ENCODE results near the gene BTF3L4.

Gene BTF3L4

DNA sequence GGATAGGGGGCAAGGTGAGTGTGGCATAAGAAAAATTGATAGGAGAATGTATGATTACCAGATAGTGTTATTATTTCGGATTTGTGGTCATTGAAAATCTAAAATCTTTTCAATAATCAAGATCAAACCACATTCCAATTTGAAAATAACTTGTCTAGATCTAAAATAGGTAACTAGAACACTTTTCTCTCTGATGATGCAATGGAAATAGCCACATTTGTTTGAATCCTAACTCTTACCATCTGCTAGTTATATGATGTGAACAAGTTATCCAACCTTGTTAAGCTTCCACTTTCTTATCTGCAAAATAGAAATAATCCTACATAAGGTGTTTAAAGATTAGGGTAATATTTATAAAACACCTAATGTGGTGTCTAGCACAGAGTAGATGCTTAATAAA lies 3.8 kb downstream of the BTF3L4 start:
- Histone ChIP-seq H3K27ac (replicated peaks) (no peak overlapping the region), H3K27me3 (ENCODE audit: insufficient read depth, poor library complexity, severe bottlenecking) (no peaks in the 10 kb centered on the region), H3K4me3 (replicated peaks; ENCODE audit: insufficient read depth, low read length) (no peak overlapping the region)
- DNase-seq (ENCODE audit: low read depth in 1 of 2, low spot score in 1 of 2) = no peak
- TF ChIP-seq GABPA (IDR thresholded peaks at IDR 0.05; ENCODE audit: low read depth) = no peak
- TF ChIP-seq, protein P1, sequence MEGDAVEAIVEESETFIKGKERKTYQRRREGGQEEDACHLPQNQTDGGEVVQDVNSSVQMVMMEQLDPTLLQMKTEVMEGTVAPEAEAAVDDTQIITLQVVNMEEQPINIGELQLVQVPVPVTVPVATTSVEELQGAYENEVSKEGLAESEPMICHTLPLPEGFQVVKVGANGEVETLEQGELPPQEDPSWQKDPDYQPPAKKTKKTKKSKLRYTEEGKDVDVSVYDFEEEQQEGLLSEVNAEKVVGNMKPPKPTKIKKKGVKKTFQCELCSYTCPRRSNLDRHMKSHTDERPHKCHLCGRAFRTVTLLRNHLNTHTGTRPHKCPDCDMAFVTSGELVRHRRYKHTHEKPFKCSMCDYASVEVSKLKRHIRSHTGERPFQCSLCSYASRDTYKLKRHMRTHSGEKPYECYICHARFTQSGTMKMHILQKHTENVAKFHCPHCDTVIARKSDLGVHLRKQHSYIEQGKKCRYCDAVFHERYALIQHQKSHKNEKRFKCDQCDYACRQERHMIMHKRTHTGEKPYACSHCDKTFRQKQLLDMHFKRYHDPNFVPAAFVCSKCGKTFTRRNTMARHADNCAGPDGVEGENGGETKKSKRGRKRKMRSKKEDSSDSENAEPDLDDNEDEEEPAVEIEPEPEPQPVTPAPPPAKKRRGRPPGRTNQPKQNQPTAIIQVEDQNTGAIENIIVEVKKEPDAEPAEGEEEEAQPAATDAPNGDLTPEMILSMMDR (IDR thresholded peaks at IDR 0.05; ENCODE audit: insufficient read depth, low read length) = no peak
- TF ChIP-seq, protein P2, sequence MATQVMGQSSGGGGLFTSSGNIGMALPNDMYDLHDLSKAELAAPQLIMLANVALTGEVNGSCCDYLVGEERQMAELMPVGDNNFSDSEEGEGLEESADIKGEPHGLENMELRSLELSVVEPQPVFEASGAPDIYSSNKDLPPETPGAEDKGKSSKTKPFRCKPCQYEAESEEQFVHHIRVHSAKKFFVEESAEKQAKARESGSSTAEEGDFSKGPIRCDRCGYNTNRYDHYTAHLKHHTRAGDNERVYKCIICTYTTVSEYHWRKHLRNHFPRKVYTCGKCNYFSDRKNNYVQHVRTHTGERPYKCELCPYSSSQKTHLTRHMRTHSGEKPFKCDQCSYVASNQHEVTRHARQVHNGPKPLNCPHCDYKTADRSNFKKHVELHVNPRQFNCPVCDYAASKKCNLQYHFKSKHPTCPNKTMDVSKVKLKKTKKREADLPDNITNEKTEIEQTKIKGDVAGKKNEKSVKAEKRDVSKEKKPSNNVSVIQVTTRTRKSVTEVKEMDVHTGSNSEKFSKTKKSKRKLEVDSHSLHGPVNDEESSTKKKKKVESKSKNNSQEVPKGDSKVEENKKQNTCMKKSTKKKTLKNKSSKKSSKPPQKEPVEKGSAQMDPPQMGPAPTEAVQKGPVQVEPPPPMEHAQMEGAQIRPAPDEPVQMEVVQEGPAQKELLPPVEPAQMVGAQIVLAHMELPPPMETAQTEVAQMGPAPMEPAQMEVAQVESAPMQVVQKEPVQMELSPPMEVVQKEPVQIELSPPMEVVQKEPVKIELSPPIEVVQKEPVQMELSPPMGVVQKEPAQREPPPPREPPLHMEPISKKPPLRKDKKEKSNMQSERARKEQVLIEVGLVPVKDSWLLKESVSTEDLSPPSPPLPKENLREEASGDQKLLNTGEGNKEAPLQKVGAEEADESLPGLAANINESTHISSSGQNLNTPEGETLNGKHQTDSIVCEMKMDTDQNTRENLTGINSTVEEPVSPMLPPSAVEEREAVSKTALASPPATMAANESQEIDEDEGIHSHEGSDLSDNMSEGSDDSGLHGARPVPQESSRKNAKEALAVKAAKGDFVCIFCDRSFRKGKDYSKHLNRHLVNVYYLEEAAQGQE (IDR thresholded peaks at IDR 0.05; ENCODE audit: insufficient replicate concordance, low read depth) = no peak
- TF ChIP-seq SPI1 (IDR thresholded peaks at IDR 0.05; ENCODE audit: borderline replicate concordance, low read depth) = no peak
- no peak for TF ChIP-seq POLR2AphosphoS5 (IDR thresholded peaks at IDR 0.05; ENCODE audit: low read depth)

DNA sequence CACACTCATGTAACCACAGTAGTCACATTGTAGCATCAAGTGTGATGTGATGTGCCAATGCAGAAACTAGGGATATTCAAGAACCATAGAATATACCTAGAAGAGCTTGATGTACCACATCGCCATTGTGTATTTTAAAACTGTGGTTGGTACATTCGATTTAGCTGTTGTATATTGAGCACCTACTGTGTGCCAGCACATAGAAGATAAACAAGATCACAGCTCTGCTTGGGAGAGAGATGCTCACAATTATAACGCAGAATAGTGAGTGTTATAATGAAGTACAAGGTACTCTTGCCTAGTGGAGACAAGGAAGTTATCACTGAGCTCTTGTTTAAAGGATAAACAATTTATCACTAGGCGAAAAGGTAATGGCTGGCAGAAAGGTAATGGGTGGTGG lies 4.7 kb downstream of the BTF3L4 start:
- no peaks in the 10 kb centered on the region for H3K27me3 ChIP-seq (ENCODE audit: insufficient read depth, poor library complexity, severe bottlenecking)
- no peak overlapping the region for H3K27ac ChIP-seq (replicated peaks)
- DNase-seq (ENCODE audit: low read depth in 1 of 2, low spot score in 1 of 2) = no peak

DNA sequence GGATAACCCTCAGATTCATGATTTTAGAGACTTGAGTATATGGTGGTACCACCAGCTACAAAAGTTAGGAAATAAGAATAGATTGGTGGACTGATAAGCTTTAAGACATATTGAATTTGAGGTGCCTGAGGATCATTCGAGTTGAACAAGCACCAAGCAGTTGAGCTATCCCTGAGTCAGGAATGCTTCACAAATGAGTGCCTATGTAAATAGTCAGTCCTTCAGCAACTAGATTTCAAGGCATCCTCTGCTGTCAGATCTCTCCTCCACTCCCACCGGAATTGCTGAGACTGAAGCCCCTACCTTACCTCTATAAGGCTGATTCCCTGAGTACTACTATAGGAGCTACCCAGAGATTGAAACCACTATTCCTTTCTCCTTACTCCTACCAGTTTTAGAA lies 7.1 kb downstream of the BTF3L4 start:
- TF ChIP-seq, protein P2 (IDR thresholded peaks at IDR 0.05; ENCODE audit: insufficient replicate concordance, low read depth) = no peak
- TF ChIP-seq, protein P1 (IDR thresholded peaks at IDR 0.05; ENCODE audit: insufficient read depth, low read length) = no peak
- TF ChIP-seq SPI1 (IDR thresholded peaks at IDR 0.05; ENCODE audit: borderline replicate concordance, low read depth) (no peak), POLR2AphosphoS5 (IDR thresholded peaks at IDR 0.05; ENCODE audit: low read depth) (no peak), GABPA (IDR thresholded peaks at IDR 0.05; ENCODE audit: low read depth) (no peak)
- Histone ChIP-seq H3K27me3 (ENCODE audit: insufficient read depth, poor library complexity, severe bottlenecking) (no peaks in the 10 kb centered on the region), H3K4me3 (replicated peaks; ENCODE audit: insufficient read depth, low read length) (no peak overlapping the region), H3K27ac (replicated peaks) (no peak overlapping the region)
- no peak for DNase-seq (ENCODE audit: low read depth in 1 of 2, low spot score in 1 of 2)

More for the DNA sequence above, 4.7 kb downstream of the BTF3L4 start:
- H3K4me3 ChIP-seq (replicated peaks; ENCODE audit: insufficient read depth, low read length) = no peak overlapping the region
- TF ChIP-seq, protein P1 (IDR thresholded peaks at IDR 0.05; ENCODE audit: insufficient read depth, low read length) = no peak
- TF ChIP-seq SPI1 (IDR thresholded peaks at IDR 0.05; ENCODE audit: borderline replicate concordance, low read depth) (no peak), GABPA (IDR thresholded peaks at IDR 0.05; ENCODE audit: low read depth) (no peak), POLR2AphosphoS5 (IDR thresholded peaks at IDR 0.05; ENCODE audit: low read depth) (no peak)
- TF ChIP-seq, protein P2 (IDR thresholded peaks at IDR 0.05; ENCODE audit: insufficient replicate concordance, low read depth) = no peak

Measured in HL-60 (cell line).